DOHH2 (cell line): ENCODE data around the gene UBAC2.

Experiments
- H3F3A ChIP-seq: fragments of 200-600 bp; sonication (generic), shearing (Covaris generic); 2 replicates; pipeline ENCODE4 v1.6.0; 2016; ENCODE audit warnings: antibody characterized with exemption, mild to moderate bottlenecking; ENCODE audit not compliant: control insufficient read depth, insufficient read depth
- H3K27ac ChIP-seq: fragments of 200-600 bp; sonication (generic); 2 replicates; pipeline ENCODE4 v1.5.1; 2014; ENCODE audit warnings: low read depth, mild to moderate bottlenecking, low read length, moderate library complexity
- H3K27me3 ChIP-seq: fragments of 200-600 bp; sonication (generic); 2 replicates; pipeline ENCODE4 v1.6.1; 2014; ENCODE audit warnings: mild to moderate bottlenecking, low read length, mixed read lengths; ENCODE audit not compliant: control insufficient read depth
- H3K36me3 ChIP-seq: fragments of 200-600 bp; sonication (generic); 2 replicates; pipeline ENCODE4 v1.6.1; 2014; ENCODE audit warnings: mild to moderate bottlenecking, low read length, moderate library complexity, mixed read lengths; ENCODE audit not compliant: control insufficient read depth
- H3K4me1 ChIP-seq: fragments of 200-600 bp; sonication (generic); 2 replicates; pipeline ENCODE4 v1.6.1; 2014; ENCODE audit warnings: mild to moderate bottlenecking, low read length, mixed read lengths; ENCODE audit not compliant: control insufficient read depth
- H3K4me2 ChIP-seq: fragments of 200-600 bp; sonication (generic); 2 replicates; pipeline ENCODE4 v1.6.0; 2014; ENCODE audit warnings: mild to moderate bottlenecking, low read length, moderate library complexity
- H3K4me3 ChIP-seq: fragments of 200-600 bp; sonication (generic); 2 replicates; pipeline ENCODE4 v1.5.1; 2014; ENCODE audit warnings: mild to moderate bottlenecking, low read length, mixed read lengths
- H3K79me2 ChIP-seq: fragments of 200-600 bp; sonication (generic); 2 replicates; pipeline ENCODE4 v1.6.1; 2014; ENCODE audit warnings: mild to moderate bottlenecking, low read length, mixed read lengths; ENCODE audit not compliant: control insufficient read depth
- H3K9me2 ChIP-seq: fragments of 200-600 bp; sonication (generic); replicated peaks from 2 replicates; pipeline ENCODE4 v1.6.1; 2014; ENCODE audit warnings: mild to moderate bottlenecking, low read length, mixed read lengths; ENCODE audit not compliant: control insufficient read depth
- H3K9me3 ChIP-seq: fragments of 200-600 bp; sonication (generic); 2 replicates; pipeline ENCODE4 v1.6.1; 2014; ENCODE audit warnings: antibody characterized with exemption, low read length, mixed read lengths; ENCODE audit not compliant: control insufficient read depth, insufficient read depth
- H4K20me1 ChIP-seq: fragments of 200-600 bp; sonication (generic); 2 replicates; pipeline ENCODE4 v1.6.0; 2014; ENCODE audit warnings: low read depth, mild to moderate bottlenecking, antibody characterized with exemption, low read length, moderate library complexity; ENCODE audit not compliant: control insufficient read depth, insufficient read depth
- EZH2phosphoT487 ChIP-seq: fragments of 200-600 bp; sonication (generic); IDR thresholded peaks from 2 replicates; pipeline ENCODE4 v1.6.1; 2017; ENCODE audit warnings: borderline replicate concordance, mild to moderate bottlenecking, antibody characterized with exemption, low read length, moderate library complexity, mixed read lengths
- TF ChIP-seq, protein P1 (sequence below): fragments of 200-600 bp; sonication (generic); IDR thresholded peaks from one replicate; pipeline ENCODE4 v1.5.1; 2014; ENCODE audit warnings: antibody characterized with exemption, mild to moderate bottlenecking, low read depth, low read length; ENCODE audit not compliant: poor library complexity, severe bottlenecking

UBAC2 gene

DNA sequence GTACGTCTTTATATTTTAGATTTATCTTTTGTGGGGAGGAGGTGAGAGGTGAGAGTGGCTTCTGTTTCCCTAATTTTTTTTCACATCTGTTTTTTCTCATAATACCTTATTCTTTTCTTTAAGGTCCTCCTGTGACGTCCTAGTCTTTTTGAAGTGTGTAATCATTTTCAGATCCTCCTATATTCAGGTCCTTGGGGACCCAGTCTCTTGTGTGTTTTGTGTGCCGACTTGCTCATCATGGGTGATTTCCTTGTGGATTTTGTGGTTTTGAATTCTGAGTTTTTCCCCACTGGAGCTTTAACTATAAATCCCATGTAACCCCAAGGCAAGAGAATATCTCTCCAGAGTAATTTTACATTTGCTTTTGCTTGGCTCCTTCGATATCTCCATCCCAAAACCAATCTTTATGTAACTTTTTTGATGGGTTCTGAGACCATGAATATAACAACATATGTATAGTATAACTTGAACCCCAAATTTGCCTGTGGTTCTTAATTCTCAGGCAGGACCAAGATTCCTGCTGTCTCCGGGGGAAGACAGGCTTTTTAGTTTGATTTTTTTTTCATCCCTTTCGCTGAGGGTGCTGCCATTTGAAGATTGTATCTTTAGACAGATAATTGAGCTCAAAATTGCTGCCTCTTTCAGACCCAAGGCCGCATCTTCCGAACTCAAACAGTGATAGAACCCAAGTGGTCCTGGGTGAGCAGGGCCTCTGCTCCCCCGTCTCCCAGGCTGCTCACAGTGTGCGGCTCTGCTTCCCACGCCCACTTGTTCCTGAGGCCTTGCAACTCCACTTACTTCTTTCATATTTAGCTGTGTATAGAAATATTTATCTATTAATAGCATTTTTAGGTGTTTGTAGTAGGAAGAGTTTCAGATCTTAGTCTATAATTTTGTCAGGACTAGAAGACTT lies 165.7 kb downstream of the UBAC2 start:
- Histone ChIP-seq H3K9me2 (no peaks in the 10 kb centered on the region), H3K4me1 (no peaks in the 10 kb centered on the region), H3K79me2 (no peaks in the 10 kb centered on the region), H4K20me1 (no peaks in the 10 kb centered on the region), H3K27me3 (no peaks in the 10 kb centered on the region), H3K27ac (no peak overlapping the region), H3K9me3 (no peaks in the 10 kb centered on the region), H3K4me3 (no peak overlapping the region), H3F3A (no peaks in the 10 kb centered on the region), H3K36me3 (peaks cover 9% of the 10 kb centered on the region; the same call in 1 of the 2 replicates), H3K4me2 (no peak overlapping the region)
- no peak for TF ChIP-seq EZH2phosphoT487
- TF ChIP-seq, protein P1, sequence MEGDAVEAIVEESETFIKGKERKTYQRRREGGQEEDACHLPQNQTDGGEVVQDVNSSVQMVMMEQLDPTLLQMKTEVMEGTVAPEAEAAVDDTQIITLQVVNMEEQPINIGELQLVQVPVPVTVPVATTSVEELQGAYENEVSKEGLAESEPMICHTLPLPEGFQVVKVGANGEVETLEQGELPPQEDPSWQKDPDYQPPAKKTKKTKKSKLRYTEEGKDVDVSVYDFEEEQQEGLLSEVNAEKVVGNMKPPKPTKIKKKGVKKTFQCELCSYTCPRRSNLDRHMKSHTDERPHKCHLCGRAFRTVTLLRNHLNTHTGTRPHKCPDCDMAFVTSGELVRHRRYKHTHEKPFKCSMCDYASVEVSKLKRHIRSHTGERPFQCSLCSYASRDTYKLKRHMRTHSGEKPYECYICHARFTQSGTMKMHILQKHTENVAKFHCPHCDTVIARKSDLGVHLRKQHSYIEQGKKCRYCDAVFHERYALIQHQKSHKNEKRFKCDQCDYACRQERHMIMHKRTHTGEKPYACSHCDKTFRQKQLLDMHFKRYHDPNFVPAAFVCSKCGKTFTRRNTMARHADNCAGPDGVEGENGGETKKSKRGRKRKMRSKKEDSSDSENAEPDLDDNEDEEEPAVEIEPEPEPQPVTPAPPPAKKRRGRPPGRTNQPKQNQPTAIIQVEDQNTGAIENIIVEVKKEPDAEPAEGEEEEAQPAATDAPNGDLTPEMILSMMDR, result no peak

DNA sequence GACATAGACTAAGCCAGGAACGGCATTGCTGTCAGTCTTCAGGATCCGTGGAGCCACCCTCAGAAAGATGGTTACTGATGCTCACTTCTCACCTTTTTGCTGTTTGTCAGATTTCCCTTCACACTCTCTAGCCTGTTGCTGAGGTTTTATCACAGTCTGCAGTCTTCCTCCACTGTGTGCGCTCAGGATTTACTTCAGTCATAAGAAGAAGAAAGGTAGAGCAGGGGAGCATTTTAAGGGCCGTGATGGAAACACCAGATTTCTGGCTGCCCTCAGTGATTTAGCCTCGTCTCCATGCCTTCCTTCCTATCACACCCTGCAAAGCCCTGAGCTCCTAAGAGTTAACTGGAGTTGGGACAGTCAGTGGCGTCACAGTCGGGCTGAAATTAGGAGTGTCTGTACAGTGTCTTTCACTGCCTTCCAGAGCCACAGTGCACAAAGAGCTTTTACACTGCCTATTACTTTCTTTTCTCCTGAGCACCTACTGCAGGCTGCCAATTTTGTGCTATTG lies 166.5 kb downstream of the UBAC2 start:
- no peaks in the 10 kb centered on the region for H3K9me2 ChIP-seq

DNA sequence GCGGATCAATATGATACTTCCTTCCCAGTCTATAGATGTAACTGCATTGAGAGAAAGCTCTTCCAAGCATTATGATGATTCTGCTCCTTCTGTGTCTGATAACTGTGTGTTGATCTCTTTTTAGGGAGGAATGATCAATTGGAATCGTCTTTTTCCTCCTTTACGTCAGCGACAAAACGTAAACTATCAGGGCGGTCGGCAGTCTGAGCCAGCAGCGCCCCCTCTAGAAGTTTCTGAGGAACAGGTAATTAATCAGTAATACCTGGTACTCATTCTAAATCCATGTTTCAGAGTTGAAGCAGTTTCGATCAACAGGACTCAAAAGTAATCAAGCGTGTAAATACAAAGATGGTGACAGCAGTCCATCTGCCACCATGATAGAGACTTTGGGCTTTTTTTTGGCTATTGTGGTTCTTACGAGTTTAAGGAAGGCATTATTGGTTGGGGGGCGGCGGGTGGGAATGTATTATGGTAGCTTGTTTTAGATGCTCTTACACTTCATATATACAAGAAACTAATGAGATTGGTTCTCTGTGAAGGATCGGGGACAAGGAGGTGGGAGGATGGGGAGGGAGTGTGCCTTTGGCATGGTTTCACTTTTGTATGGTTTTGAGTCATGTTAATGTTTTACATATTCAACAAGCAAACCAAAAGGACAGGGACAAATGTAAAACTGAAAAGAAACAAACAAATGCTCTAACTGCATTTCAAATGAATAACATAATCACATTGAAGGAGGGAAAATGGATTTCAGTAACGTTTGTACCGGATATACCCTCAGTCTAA lies 167.2 kb downstream of the UBAC2 start:
- Histone ChIP-seq H3K36me3 (peaks cover 9% of the 10 kb centered on the region; the same call in 1 of the 2 replicates), H3K4me3 (no peak overlapping the region), H3K79me2 (no peaks in the 10 kb centered on the region), H3F3A (no peaks in the 10 kb centered on the region), H4K20me1 (no peaks in the 10 kb centered on the region), H3K4me2 (no peak overlapping the region), H3K9me3 (no peaks in the 10 kb centered on the region), H3K27ac (no peak overlapping the region), H3K9me2 (no peaks in the 10 kb centered on the region), H3K4me1 (no peaks in the 10 kb centered on the region), H3K27me3 (no peaks in the 10 kb centered on the region)
- TF ChIP-seq EZH2phosphoT487, result no peak
- TF ChIP-seq, protein P1, result peak; percentile 15

More for the DNA sequence above, 166.5 kb downstream of the UBAC2 start:
- TF ChIP-seq, protein P1, result no peak
- TF ChIP-seq EZH2phosphoT487, result no peak
- no peaks in the 10 kb centered on the region for H3F3A ChIP-seq
- H3K36me3 ChIP-seq, result peaks cover 9% of the 10 kb centered on the region; the same call in 1 of the 2 replicates
- H3K79me2 ChIP-seq, result no peaks in the 10 kb centered on the region
- H4K20me1 ChIP-seq, result no peaks in the 10 kb centered on the region
- H3K9me3 ChIP-seq, result no peaks in the 10 kb centered on the region
- no peaks in the 10 kb centered on the region for H3K27me3 ChIP-seq
- no peak overlapping the region for H3K4me2 ChIP-seq
- H3K27ac ChIP-seq, result no peak overlapping the region
- H3K4me3 ChIP-seq, result no peak overlapping the region
- H3K4me1 ChIP-seq, result no peaks in the 10 kb centered on the region
